Measurements from ENCODE around the gene SYCP1.
A peak's percentile ranks its signal among the peaks of the same experiment; 100 is the strongest.
"Not testable (repeated sequence)": the region's sequence is repeated elsewhere in the genome, so short reads cannot be mapped to it uniquely, and the experiment has no call there.

The SYCP1 gene

GRCh38 chr1:114979278-114979891 lies 124.7 kb downstream of the SYCP1 start:
- peak; percentile 52 to 69 for DNase-seq (ENCODE audit: low read depth in 2 of 2)

- no peak for DNase-seq (ENCODE audit: low read depth in 2 of 2)
Observed at GRCh38 chr1:114982251-114982650, 127.6 kb downstream of the SYCP1 start.

- DNase-seq (ENCODE audit: low read depth in 2 of 2): no peak
Observed at GRCh38 chr1:114986286-114986685, 131.6 kb downstream of the SYCP1 start.

GRCh38 chr1:114988095-114988494 lies 133.4 kb downstream of the SYCP1 start:
- no peak for DNase-seq (ENCODE audit: low read depth in 2 of 2)

GRCh38 chr1:114997510-114998289 lies 143.0 kb downstream of the SYCP1 start:
- no peak for DNase-seq (ENCODE audit: low read depth in 2 of 2)

GRCh38 chr1:115006191-115006590 lies 151.5 kb downstream of the SYCP1 start:
- DNase-seq (ENCODE audit: low read depth in 2 of 2): no peak

GRCh38 chr1:115012006-115012405 lies 157.3 kb downstream of the SYCP1 start:
- no peak for DNase-seq (ENCODE audit: low read depth in 2 of 2)

GRCh38 chr1:115012434-115012833 lies 157.8 kb downstream of the SYCP1 start:
- DNase-seq (ENCODE audit: low read depth in 2 of 2): no peak

GRCh38 chr1:115013792-115014191 lies 159.1 kb downstream of the SYCP1 start:
- DNase-seq (ENCODE audit: low read depth in 2 of 2): no peak

- DNase-seq (ENCODE audit: low read depth in 2 of 2): not testable (repeated sequence)
Observed at GRCh38 chr1:115019549-115019948, 164.9 kb downstream of the SYCP1 start.

GRCh38 chr1:115021145-115021544 lies 166.5 kb downstream of the SYCP1 start:
- no peak for DNase-seq (ENCODE audit: low read depth in 2 of 2)

- DNase-seq (ENCODE audit: low read depth in 2 of 2): no peak
Observed at GRCh38 chr1:115023593-115023992, 168.9 kb downstream of the SYCP1 start.

GRCh38 chr1:115029526-115029925 lies 174.9 kb downstream of the SYCP1 start, which contains the start of gene TSHB:
Gene TSHB (plus strand): TSS chr1:115029826. CDS start chr1:115033363, 3,537 bp downstream.
- DNase-seq (ENCODE audit: low read depth in 2 of 2): no peak

GRCh38 chr1:115031595-115031994 lies 176.9 kb downstream of the SYCP1 start:
- DNase-seq (ENCODE audit: low read depth in 2 of 2): no peak

- DNase-seq (ENCODE audit: low read depth in 2 of 2): no peak
Observed at GRCh38 chr1:115035652-115036051, 181.0 kb downstream of the SYCP1 start.

GRCh38 chr1:115036814-115037507 lies 182.3 kb downstream of the SYCP1 start:
- no peak for DNase-seq (ENCODE audit: low read depth in 2 of 2)

- DNase-seq (ENCODE audit: low read depth in 2 of 2): no peak
Observed at GRCh38 chr1:115040501-115040900, 185.8 kb downstream of the SYCP1 start.

- DNase-seq (ENCODE audit: low read depth in 2 of 2): no peak
Observed at GRCh38 chr1:115041654-115042053, 187.0 kb downstream of the SYCP1 start.

All from stimulated activated CD4-positive, alpha-beta T cell treated with anti-CD3 and anti-CD28 coated beads, Interleukin-1b, Interleukin-23, amount 100 ng/mL, for 4 hours (primary cell).